Activated T-helper 1 cell treated with anti-CD3 and anti-CD28 coated beads, Interleukin-2, amount 50 U/mL, for 16 hours (primary cell): ENCODE measurements around the gene NWD2.
"Not testable (repeated sequence)": the region's sequence is repeated elsewhere in the genome, so short reads cannot be mapped to it uniquely, and the experiment has no call there.

Experiments
- DNase-seq, 2 donors: peaks; one replicate each; pipeline ENCODE4 v3.0.0-alpha.2; 2020; ENCODE audit warnings: low read depth in 1 of 2, low spot score in 1 of 2

NWD2 gene

GRCh38 chr4:37393321-37393720, 148.8 kb downstream of the NWD2 start:
- no peak for DNase-seq

- DNase-seq, result no peak
Measured at GRCh38 chr4:37393889-37394288, 149.3 kb downstream of the NWD2 start.

DNA sequence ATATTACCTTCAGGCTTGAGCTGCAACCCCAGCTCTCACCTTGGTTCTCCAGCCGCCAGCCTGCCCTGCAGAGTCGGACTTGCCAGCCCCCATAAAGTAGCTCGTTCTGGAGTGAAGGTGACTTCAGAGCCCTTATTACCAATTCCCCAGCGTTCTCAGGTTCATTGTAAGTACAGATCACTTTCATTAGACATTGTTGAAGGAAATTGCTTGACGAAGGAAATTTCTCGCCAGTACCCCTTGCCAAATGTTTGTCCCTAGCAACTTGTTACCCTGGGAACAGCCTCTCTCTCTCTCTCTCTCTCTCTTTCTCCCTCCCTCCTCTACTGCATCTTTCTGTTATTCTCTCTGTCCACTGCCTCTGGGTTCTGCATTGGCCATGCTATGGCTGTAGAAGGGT, 153.0 kb downstream of the NWD2 start:
- DNase-seq, result no peak

GRCh38 chr4:37400241-37400881, 155.8 kb downstream of the NWD2 start:
- no peak for DNase-seq

GRCh38 chr4:37407938-37408826, 163.6 kb downstream of the NWD2 start:
- DNase-seq, result not testable (repeated sequence)

DNA sequence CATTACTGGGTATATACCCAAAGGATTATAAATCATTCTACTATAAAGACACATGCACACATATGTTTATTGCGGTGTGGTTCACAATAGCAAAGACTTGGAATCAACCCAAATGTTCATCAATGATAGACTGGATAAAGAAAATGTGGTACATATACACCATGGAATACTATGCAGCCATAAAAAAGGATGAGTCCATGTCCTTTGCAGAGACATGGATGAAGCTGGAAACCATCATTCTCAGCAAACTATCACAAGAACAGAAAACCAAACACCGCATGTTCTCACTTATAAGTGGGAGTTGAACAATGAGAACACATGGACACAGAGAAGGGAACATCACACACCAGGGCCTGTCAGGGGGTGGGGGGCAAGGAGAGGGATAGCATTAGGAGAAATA, 169.1 kb downstream of the NWD2 start:
- not testable (repeated sequence) for DNase-seq

- no peak for DNase-seq
Measured at GRCh38 chr4:37415845-37416369, 171.4 kb downstream of the NWD2 start.

GRCh38 chr4:37421614-37422013, 177.1 kb downstream of the NWD2 start:
- DNase-seq, result no peak

GRCh38 chr4:37422102-37422501, 177.6 kb downstream of the NWD2 start:
- DNase-seq, result no peak

GRCh38 chr4:37422638-37423037, 178.1 kb downstream of the NWD2 start:
- DNase-seq, result no peak

- no peak for DNase-seq
Measured at GRCh38 chr4:37423310-37423709, 178.8 kb downstream of the NWD2 start.

DNA sequence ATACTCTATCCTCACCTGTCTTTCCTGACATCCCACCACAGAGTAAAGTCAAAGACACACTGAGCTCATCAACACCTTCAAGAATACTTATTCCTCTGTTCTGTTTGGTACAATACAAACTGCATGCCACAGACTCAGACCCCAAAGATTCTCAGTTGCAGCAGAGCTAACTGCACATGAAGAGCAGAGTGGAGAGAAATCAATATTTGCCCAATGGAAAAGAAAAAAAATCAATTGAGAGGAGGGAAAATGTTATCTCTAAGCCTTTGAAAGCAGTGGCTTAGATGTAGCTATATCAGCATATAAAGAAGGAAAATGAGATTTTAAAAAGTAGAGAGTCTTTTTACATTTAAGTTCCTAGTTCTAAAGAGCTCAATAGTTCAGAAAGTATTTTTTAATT, 180.2 kb downstream of the NWD2 start:
- DNase-seq, result no peak

DNA sequence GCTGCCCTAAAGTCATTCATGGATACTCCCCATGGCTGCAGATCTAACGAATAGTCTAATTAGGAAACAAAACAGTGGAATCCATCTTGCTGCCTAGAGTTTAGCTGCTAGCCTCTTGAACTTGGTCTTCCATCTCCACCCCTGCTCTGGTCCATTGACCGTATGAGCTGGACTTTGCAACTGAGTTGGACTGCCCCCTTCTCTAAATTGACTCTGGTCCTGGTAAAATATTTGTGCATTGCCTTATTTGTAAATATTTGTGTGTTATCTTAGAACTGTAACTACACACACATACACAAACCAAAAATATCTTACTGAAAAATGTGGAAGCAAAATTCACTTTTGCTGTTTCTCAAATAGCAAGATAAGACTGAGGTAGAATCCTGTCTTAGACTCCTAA, 181.3 kb downstream of the NWD2 start:
- no peak for DNase-seq

DNA sequence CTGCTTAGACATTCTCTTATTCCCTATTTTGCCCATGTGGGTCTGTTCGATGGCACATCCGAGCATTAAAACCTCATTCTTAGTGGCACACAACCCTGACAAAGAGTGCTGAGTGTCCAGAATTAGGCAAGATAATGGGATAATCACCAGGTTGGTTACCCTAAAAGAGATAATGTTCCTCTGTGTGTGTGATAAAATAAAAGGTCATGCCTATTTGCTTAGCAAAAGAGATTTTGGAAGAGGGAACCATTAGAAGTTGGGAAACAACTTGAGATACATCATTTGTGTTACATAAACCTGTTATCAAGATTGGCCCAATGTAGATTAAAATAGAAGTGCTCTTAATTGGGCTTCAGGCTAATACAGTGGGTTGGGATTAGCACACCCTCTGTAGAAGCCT, 182.7 kb downstream of the NWD2 start:
- DNase-seq, result no peak

- no peak for DNase-seq
Measured at GRCh38 chr4:37429906-37430305, 185.4 kb downstream of the NWD2 start.

- no peak for DNase-seq
Measured at GRCh38 chr4:37430718-37431416, 186.3 kb downstream of the NWD2 start.

GRCh38 chr4:37431417-37431743, 186.8 kb downstream of the NWD2 start:
- no peak for DNase-seq

GRCh38 chr4:37434469-37434868, 189.9 kb downstream of the NWD2 start:
- DNase-seq, result no peak

GRCh38 chr4:37436546-37436945, 192.0 kb downstream of the NWD2 start:
- no peak for DNase-seq

GRCh38 chr4:37437163-37437562, 192.6 kb downstream of the NWD2 start:
- DNase-seq, result no peak

- DNase-seq, result no peak
Measured at GRCh38 chr4:37438564-37439279, 194.2 kb downstream of the NWD2 start.
